ENCODE data around the gene TCP1.

GRCh38 chr6:159819932-159820640 is 30.7 kb upstream of the TCP1 start:
- TF ChIP-seq USF2 (IDR thresholded peaks at IDR 0.05; ENCODE audit: low read length): no peak
- no peak for TF ChIP-seq TBP (IDR thresholded peaks at IDR 0.05; ENCODE audit: low read depth, low read length)
- TF ChIP-seq POLR2A (IDR thresholded peaks at IDR 0.05; ENCODE audit: control extremely low read depth in 1 of 2, low read depth in 2 of 2, low read length in 2 of 2): no peak
- TF ChIP-seq ASH2L (IDR thresholded peaks at IDR 0.05; ENCODE audit: low read length): no peak
- no peak for TF ChIP-seq CTCF (IDR thresholded peaks at IDR 0.05; ENCODE audit: control extremely low read depth in 1 of 3, insufficient read depth in 1 of 3, low read depth in 1 of 3, low read length in 3 of 3)
- TF ChIP-seq TAF1 (IDR thresholded peaks at IDR 0.05; ENCODE audit: low read depth, low read length): no peak
- no peak for TF ChIP-seq CHD2 (IDR thresholded peaks at IDR 0.05; ENCODE audit: low read length)
- TF ChIP-seq KDM1A (IDR thresholded peaks at IDR 0.05; ENCODE audit: borderline replicate concordance, low read length): no peak
- TF ChIP-seq BRCA1 (IDR thresholded peaks at IDR 0.05; ENCODE audit: low read depth, low read length): no peak
- TF ChIP-seq KDM4A (IDR thresholded peaks at IDR 0.05; ENCODE audit: low read depth, low read length, severe bottlenecking): no peak
- no peak for TF ChIP-seq JUND (IDR thresholded peaks at IDR 0.05; ENCODE audit: low read length)
- TF ChIP-seq CBX8 (IDR thresholded peaks at IDR 0.05; ENCODE audit: borderline replicate concordance, low read depth, low read length): no peak
